Upper lobe of right lung (tissue), 1 donor: ENCODE data around the gene CHD6. TPM values are rescaled to one million over a fixed set of nuclear protein-coding genes. Genes with fewer than 3 reads are reported as not detected.

Experiments used
- ATAC-seq: fragments of 200-7000 bp; cut with Tn5 transposase; one replicate; pipeline ENCODE4 v1.9.1; 2020; ENCODE audit warnings: mild to moderate bottlenecking, moderate library complexity
- DNase-seq: peaks from one replicate; pipeline ENCODE4 v3.0.0-alpha.2; 2020
- H3K27ac ChIP-seq: fragments of 200-600 bp; one replicate; pipeline ENCODE4 v1.8.0; 2022
- H3K27me3 ChIP-seq: fragments of 200-600 bp; one replicate; pipeline ENCODE4 v1.8.0; 2022; ENCODE audit warnings: mild to moderate bottlenecking
- H3K36me3 ChIP-seq: fragments of 200-600 bp; one replicate; pipeline ENCODE4 v1.8.0; 2022
- H3K4me1 ChIP-seq: fragments of 200-600 bp; one replicate; pipeline ENCODE4 v1.8.0; 2022
- H3K4me3 ChIP-seq: fragments of 200-600 bp; one replicate; pipeline ENCODE4 v1.8.0; 2022; ENCODE audit warnings: mild to moderate bottlenecking
- H3K9me3 ChIP-seq: fragments of 200-600 bp; one replicate; pipeline ENCODE4 v1.8.0; 2022
- intact Hi-C: fragments of 100-400 bp; cut with DNase I; formaldehyde crosslinking; loops from one replicate; pipeline ENCODE4 v1.11.0; 2022
- total RNA-seq: library from RNA; stranded (reverse); fragmentation: NEBNext Ultra II Directional; extraction: Animal tissue kit (Norgen Biotek cat#: 25700); gene quantifications from one replicate; pipeline ENCODE4 v1.2.1, GENCODE V29; 2021
- TF ChIP-seq, protein P1 (sequence below): fragments of 200-600 bp; IDR thresholded peaks from one replicate; pipeline ENCODE4 v1.8.0; 2022; ENCODE audit warnings: antibody characterized with exemption
- donor health status: DM: no; HTN: yes; CAD: no; lungs with severe emphysema.

Gene CHD6
- total RNA-seq, 1 donor from 2014 or later = 42.3 TPM

DNA sequence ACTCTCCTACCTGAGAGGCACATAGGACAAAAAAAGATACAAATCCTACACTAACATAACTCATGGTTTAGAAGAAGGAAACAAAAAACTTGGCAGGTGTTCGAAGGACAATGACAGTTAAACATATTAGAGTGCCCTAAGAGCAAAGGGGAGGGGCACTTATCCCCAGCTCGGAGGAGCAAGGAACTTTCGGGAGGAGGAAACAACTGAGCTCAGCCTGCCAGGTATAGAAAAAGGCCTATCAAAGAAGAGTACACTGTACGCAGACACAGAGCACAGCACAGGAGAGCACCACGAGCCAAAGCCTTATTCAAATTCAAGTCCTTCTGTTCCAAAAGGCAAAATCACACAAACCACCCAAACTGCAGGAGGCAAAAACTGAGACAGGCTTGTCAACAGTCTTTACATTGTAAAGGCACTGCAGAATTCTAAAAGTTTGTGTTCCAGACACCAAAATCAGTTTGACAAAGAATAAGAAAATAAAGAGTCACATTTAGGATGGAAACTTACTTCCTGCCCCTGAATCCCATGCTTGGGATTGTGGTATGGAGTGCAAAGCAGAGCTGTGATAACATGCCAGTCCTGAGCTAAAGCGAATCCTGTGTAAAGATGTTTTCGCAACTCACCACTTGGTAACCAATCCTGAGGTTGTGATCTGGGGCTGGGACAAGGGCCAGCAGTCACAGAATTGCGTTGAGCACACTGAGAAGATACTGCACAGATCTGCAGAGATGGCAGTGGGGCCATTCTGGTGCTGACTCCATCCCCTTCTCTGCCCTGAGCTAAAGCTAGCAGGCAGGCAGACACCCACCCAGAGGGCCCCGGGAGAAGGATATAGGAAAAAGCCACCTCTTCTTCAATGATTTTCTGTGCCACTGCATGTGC is 108.6 kb downstream of the CHD6 start:
- intact Hi-C loops = no loop called here
- peak overlapping the region; percentile 13 for H3K27ac ChIP-seq
- ATAC-seq (peak; percentile 66), DNase-seq (no peak)
- peaks cover 28% of the 10 kb centered on the region for H3K36me3 ChIP-seq
- H3K9me3 ChIP-seq = no peaks in the 10 kb centered on the region
- H3K4me3 ChIP-seq = no peak overlapping the region
- TF ChIP-seq, protein P1, sequence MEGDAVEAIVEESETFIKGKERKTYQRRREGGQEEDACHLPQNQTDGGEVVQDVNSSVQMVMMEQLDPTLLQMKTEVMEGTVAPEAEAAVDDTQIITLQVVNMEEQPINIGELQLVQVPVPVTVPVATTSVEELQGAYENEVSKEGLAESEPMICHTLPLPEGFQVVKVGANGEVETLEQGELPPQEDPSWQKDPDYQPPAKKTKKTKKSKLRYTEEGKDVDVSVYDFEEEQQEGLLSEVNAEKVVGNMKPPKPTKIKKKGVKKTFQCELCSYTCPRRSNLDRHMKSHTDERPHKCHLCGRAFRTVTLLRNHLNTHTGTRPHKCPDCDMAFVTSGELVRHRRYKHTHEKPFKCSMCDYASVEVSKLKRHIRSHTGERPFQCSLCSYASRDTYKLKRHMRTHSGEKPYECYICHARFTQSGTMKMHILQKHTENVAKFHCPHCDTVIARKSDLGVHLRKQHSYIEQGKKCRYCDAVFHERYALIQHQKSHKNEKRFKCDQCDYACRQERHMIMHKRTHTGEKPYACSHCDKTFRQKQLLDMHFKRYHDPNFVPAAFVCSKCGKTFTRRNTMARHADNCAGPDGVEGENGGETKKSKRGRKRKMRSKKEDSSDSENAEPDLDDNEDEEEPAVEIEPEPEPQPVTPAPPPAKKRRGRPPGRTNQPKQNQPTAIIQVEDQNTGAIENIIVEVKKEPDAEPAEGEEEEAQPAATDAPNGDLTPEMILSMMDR = no peak
- peaks cover 26% of the 10 kb centered on the region for H3K4me1 ChIP-seq
- no peaks in the 10 kb centered on the region for H3K27me3 ChIP-seq

DNA sequence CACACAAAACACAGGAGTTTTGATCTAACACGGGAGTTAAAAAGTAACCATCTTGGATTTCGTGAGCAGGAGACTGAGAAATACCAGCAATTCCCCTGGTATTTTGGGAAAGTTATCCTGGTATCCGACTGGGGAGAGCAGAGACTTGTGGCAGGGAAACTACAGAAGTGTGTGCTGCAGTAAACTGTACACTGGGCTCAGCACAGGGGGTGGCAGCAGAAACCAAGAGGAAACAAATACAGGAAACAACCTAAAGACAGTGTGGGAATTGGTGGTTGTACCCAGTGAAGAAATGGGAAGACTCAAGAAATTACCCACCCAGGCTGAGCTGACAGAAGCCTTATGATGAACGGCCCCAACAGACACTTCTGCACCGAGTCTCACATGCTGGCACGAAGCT is 109.8 kb downstream of the CHD6 start:
- H3K36me3 ChIP-seq = peaks cover 20% of the 10 kb centered on the region
- DNase-seq = no peak
- H3K4me3 ChIP-seq = no peak overlapping the region
- intact Hi-C loops = no loop called here
- peaks cover 26% of the 10 kb centered on the region for H3K4me1 ChIP-seq
- TF ChIP-seq, protein P1 = no peak
- ATAC-seq = peak; percentile 45
- H3K27me3 ChIP-seq = no peaks in the 10 kb centered on the region
- H3K9me3 ChIP-seq = no peaks in the 10 kb centered on the region
- H3K27ac ChIP-seq = no peak overlapping the region

DNA sequence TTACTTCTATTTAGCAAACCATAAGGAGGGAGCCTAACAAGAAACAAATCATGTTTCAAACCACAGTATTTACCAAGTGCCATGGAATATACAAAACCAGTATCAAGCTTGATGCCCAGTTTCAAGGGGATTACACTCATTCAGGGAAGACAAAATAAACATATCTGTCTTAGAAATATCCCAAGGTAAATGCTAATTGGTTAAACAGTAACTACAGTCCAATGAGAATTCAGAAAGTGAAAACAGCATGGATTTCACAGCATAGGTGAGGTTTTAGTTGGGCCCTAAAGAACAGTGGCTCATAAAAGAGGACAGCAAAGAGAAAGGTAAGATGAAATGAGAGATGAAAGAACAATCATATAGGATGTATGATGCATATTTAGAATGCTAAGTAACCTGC is 110.3 kb downstream of the CHD6 start:
- ATAC-seq (no peak), DNase-seq (no peak)
- no peak overlapping the region for H3K27ac ChIP-seq
- TF ChIP-seq, protein P1 = no peak
- H3K9me3 ChIP-seq = no peaks in the 10 kb centered on the region
- intact Hi-C loops = no loop called here
- H3K4me1 ChIP-seq = peaks cover 26% of the 10 kb centered on the region
- H3K27me3 ChIP-seq = no peaks in the 10 kb centered on the region
- H3K4me3 ChIP-seq = no peak overlapping the region
- H3K36me3 ChIP-seq = peaks cover 19% of the 10 kb centered on the region

DNA sequence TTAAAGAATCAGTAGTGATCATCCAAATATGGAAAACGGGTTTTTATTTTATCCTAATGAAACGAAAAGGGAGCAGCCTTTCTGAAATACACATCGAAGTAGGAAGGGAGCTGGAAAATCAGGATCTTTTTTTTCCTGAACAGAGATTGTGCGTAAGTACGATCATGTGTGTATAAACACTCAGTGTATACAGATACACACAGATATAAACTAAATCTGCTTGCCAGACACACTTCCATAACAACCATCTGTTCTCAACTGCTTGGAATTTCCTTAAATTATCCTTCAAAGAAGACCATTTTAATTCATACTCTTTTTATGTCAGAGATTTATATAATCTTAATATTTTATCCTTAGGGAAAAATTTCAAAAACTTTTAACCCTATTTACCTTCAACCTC is 110.7 kb downstream of the CHD6 start:
- DNase-seq (no peak), ATAC-seq (no peak)
- peaks cover 26% of the 10 kb centered on the region for H3K4me1 ChIP-seq
- intact Hi-C loops = no loop called here
- no peaks in the 10 kb centered on the region for H3K9me3 ChIP-seq
- TF ChIP-seq, protein P1 = no peak
- peaks cover 14% of the 10 kb centered on the region for H3K36me3 ChIP-seq
- H3K27me3 ChIP-seq = no peaks in the 10 kb centered on the region
- no peak overlapping the region for H3K27ac ChIP-seq
- no peak overlapping the region for H3K4me3 ChIP-seq

DNA sequence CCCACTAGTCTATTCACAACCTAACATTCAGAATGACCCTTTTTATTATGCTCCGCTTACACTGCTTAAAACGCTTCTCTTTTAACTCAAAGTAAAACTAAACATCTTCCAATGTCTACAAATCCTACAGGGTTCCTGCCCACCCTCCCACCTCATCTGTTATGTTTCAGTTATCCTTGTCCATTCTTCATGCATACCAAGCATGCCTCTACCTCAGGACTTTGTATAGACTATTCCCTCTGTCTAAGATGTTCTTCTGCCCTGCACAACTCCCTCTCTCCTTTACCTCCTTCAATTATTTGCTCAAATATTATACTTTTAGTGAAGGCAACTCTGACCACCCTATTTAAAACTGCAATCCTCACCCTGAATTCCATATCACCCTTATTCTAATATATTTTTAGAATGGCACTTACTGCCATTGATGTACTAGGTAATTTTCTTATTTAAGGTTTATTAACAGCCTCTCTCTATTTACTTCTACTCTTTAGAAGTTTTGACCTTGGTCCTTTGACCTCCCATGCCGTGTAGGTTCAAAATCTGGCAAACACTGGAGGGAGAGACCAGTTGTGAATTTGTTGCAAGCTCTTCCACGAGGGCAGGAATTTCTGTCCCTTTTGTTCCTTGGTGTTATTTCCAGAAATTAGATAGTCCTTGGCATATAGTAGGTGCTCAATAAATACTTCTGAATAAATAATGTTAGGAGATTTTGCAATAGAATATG is 111.8 kb downstream of the CHD6 start:
- TF ChIP-seq, protein P1 = no peak
- intact Hi-C loops = no loop called here
- peaks cover 4% of the 10 kb centered on the region for H3K36me3 ChIP-seq

More for the DNA sequence above, 111.8 kb downstream of the CHD6 start:
- peaks cover 26% of the 10 kb centered on the region for H3K4me1 ChIP-seq
- ATAC-seq (no peak), DNase-seq (no peak)
- H3K27ac ChIP-seq = no peak overlapping the region
- H3K27me3 ChIP-seq = no peaks in the 10 kb centered on the region
- H3K9me3 ChIP-seq = no peaks in the 10 kb centered on the region
- H3K4me3 ChIP-seq = no peak overlapping the region
